Muscle of back (tissue), 10 donors: ENCODE data around the gene OSBP. TPM values are rescaled to one million over a fixed set of nuclear protein-coding genes. Genes with fewer than 3 reads are reported as not detected.

Source experiments
- polyA plus RNA-seq, 10 donors: library from polyadenylated mRNA; unstranded; fragments of 120-200 nt; gene quantifications; one replicate each; pipeline ENCODE4 v1.2.1, GENCODE V29; 2013; ENCODE audit not compliant: insufficient read length in 10 of 10

Gene OSBP
- polyA plus RNA-seq, 10 donors: 42.7 to 64.8 (median 47.5) TPM

Other genes with a start within 250 kb of the OSBP start
- gene OR5A2, start 189.4 kb downstream of the OSBP start, polyA plus RNA-seq: under 1 TPM in 3 of 10 donors, not detected in 7; 0.03 TPM
- gene OR5A1, start 179.3 kb downstream of the OSBP start, polyA plus RNA-seq: under 1 TPM in 1 of 10 donors, not detected in 9; 0.03 TPM
- not detected for gene OR4D6, start 158.8 kb downstream of the OSBP start, polyA plus RNA-seq
- not detected for gene OR4D10, start 142.5 kb downstream of the OSBP start, polyA plus RNA-seq
- gene OR4D11, start 112.2 kb downstream of the OSBP start, polyA plus RNA-seq: not detected
- gene OR4D9, start 104.2 kb downstream of the OSBP start, polyA plus RNA-seq: under 1 TPM in 4 of 10 donors, not detected in 6; 0.03 to 0.05 (median 0.03) TPM
- 10 to 100 TPM; 21.2 to 33.3 (median 27.2) TPM for gene PATL1, start 53.3 kb upstream of the OSBP start, polyA plus RNA-seq
- not detected for gene OR10V1, start 98.1 kb upstream of the OSBP start, polyA plus RNA-seq
- 1 to 10 TPM; 2.9 to 8.5 (median 5.4) TPM for gene STX3, start 139.6 kb upstream of the OSBP start, polyA plus RNA-seq
- gene MRPL16, start 195.0 kb upstream of the OSBP start, polyA plus RNA-seq: 10 to 100 TPM; 32.3 to 37.2 (median 34.3) TPM
- under 1 TPM in 1 of 10 donors, not detected in 9; 0.08 TPM for gene CBLIF, start 229.7 kb upstream of the OSBP start, polyA plus RNA-seq